Loucy (cell line): Measurements from ENCODE around the gene NCKIPSD.

Experiments
- EZH2phosphoT487 ChIP-seq: fragments of 200-600 bp; IDR thresholded peaks from 2 replicates; pipeline ENCODE4 v1.6.1; 2018; ENCODE audit warnings: antibody characterized with exemption, mild to moderate bottlenecking, moderate library complexity, borderline replicate concordance
- TF ChIP-seq, protein P1 (sequence below): fragments of 200-600 bp; sonication (generic); conservative IDR thresholded peaks from 2 replicates; pipeline ENCODE4 v1.5.1; 2014; ENCODE audit warnings: mild to moderate bottlenecking, antibody characterized with exemption, low read length

DNA sequence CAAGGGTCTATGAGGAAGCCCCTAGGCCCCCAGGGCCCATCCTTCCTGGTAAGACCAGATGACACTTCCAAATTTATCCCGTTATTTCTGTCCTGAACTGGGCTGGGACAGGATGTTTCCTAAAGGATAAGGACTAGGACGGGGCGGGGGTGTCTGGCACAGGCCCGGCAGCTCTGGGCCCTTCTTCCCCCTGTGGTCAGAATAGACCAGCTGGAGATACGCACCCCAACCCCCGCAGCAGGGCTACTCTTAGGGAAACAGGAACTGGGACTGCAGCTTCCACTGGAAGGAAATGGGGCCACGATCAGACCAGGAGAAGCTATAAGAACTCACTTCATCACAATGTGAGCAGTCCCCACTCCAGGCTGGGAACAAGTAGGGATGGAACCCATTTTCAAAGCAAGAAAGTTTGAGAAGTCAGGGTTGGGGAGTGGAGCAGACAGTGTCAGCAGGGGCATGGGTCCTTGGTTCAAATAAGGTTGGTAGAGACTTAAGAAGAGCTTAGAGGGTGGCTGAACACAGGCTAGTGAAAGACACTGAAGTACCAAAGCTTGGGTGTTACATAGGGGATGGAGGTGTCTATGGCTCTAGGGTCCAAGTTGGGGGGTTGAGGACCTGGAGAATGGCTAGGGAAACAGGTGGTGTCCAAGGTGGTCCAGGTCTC, 1.1 kb downstream of the NCKIPSD start:
- TF ChIP-seq, protein P1, sequence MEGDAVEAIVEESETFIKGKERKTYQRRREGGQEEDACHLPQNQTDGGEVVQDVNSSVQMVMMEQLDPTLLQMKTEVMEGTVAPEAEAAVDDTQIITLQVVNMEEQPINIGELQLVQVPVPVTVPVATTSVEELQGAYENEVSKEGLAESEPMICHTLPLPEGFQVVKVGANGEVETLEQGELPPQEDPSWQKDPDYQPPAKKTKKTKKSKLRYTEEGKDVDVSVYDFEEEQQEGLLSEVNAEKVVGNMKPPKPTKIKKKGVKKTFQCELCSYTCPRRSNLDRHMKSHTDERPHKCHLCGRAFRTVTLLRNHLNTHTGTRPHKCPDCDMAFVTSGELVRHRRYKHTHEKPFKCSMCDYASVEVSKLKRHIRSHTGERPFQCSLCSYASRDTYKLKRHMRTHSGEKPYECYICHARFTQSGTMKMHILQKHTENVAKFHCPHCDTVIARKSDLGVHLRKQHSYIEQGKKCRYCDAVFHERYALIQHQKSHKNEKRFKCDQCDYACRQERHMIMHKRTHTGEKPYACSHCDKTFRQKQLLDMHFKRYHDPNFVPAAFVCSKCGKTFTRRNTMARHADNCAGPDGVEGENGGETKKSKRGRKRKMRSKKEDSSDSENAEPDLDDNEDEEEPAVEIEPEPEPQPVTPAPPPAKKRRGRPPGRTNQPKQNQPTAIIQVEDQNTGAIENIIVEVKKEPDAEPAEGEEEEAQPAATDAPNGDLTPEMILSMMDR = no peak
- no peak for TF ChIP-seq EZH2phosphoT487
